Brain microvascular endothelial cell (primary cell): Measurements from ENCODE around the gene NKPD1.

Experiments used
- DNase-seq: peaks from one replicate; pipeline ENCODE4 v3.0.0-alpha.2; 2020
- H3K27ac ChIP-seq: fragments of 250-450 bp; sonication (Bioruptor Pico); 2 replicates; pipeline ENCODE4 v1.5.1; 2020; ENCODE audit warnings: mild to moderate bottlenecking, moderate library complexity
- H3K27me3 ChIP-seq: fragments of 250-450 bp; sonication (Bioruptor Pico); replicated peaks from 2 replicates; pipeline ENCODE4 v1.5.1; 2020; ENCODE audit warnings: mild to moderate bottlenecking
- H3K36me3 ChIP-seq: fragments of 250-450 bp; sonication (Bioruptor Pico); replicated peaks from 2 replicates; pipeline ENCODE4 v1.5.1; 2020; ENCODE audit warnings: mild to moderate bottlenecking
- H3K4me3 ChIP-seq: 2 replicates; pipeline ENCODE4 v1.5.1; 2011; ENCODE audit warnings: low read depth, mild to moderate bottlenecking, control low read depth, low read length, moderate library complexity
- in situ Hi-C: cut with HindIII; loops from 2 replicates; pipeline ENCODE4 v1.10.0; 2017; ENCODE audit warnings: low sequenced_read_pairs, low pct_ligation_motif_present
- TF ChIP-seq, protein P1 (sequence below): IDR thresholded peaks from 2 replicates; pipeline ENCODE4 v1.5.1; 2011; ENCODE audit warnings: low read depth, mild to moderate bottlenecking, moderate library complexity, low read length, control low read depth, inconsistent platforms; ENCODE audit errors: missing control alignments

The NKPD1 gene

DNA sequence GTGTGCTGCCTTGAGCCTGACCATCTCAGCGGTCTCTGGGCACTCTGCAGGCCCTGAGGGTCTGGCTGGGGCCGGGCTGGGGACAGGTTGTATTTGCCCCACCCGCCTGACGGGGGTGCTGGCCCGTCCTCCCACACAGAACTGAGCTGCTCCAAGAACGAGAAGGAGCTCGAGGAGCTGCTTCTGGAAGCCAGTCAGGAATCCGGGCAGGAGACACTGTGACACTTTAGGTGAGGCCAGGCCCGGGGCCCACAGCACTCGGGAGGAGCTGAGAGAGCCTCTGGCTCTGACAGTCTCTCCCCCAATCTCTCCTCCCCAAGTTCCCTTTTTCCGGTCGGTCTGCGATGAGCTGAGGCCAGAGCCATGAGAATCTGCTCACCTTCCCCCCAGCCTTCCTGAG lies 14.5 kb downstream of the NKPD1 start:
- no peak for DNase-seq
- Histone ChIP-seq H3K27me3 (no peaks in the 10 kb centered on the region), H3K27ac (no peak overlapping the region), H3K4me3 (no peak overlapping the region), H3K36me3 (peaks cover 17% of the 10 kb centered on the region)
- in situ Hi-C loops: no loop called here
- TF ChIP-seq, protein P1, sequence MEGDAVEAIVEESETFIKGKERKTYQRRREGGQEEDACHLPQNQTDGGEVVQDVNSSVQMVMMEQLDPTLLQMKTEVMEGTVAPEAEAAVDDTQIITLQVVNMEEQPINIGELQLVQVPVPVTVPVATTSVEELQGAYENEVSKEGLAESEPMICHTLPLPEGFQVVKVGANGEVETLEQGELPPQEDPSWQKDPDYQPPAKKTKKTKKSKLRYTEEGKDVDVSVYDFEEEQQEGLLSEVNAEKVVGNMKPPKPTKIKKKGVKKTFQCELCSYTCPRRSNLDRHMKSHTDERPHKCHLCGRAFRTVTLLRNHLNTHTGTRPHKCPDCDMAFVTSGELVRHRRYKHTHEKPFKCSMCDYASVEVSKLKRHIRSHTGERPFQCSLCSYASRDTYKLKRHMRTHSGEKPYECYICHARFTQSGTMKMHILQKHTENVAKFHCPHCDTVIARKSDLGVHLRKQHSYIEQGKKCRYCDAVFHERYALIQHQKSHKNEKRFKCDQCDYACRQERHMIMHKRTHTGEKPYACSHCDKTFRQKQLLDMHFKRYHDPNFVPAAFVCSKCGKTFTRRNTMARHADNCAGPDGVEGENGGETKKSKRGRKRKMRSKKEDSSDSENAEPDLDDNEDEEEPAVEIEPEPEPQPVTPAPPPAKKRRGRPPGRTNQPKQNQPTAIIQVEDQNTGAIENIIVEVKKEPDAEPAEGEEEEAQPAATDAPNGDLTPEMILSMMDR: no peak

DNA sequence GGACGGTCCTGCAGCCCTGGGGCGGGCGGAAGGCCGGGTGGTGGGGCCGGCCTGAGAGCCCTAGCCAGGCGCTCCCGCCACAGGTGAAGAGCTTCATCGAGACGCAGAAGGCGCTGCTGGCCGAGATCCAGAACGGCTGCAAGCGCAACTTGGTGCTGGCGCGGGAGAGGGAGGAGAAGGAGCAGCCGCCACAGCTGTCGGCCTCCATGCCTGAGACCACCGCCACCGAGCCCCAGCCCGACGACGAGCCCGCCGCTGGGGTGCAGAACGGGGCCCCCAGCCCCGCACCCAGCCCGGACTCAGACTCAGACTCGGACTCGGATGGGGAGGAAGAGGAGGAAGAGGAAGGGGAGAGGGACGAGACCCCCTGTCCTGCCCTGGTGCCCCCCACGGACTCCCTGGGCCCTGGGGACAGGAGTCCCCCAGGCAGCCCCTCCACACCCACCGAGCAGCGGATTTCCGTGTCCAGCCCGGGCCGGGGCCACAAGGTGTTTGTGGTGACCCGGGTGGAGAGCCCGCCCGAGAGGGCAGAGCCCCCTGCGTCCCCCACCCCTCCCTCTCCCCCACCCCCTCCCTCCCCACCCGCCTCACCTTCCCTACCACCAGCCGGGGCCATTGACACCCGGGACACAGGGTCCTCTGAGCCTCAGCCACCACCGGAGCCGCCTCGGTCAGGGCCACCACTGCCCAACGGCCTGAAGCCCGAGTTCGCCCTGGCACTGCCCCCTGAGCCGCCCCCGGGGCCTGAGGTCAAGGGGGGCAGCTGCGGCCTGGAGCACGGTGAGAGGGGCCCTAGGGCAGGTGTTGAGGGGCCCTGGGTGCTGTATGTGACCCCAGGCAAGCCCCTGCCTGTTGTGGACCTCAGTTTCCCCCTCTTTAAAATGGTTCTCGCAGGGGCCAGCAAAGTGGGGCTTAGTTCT lies 15.3 kb downstream of the NKPD1 start:
- TF ChIP-seq, protein P1: no peak
- in situ Hi-C loops: no loop called here
- H3K27ac ChIP-seq: no peak overlapping the region
- H3K4me3 ChIP-seq: no peak overlapping the region
- H3K36me3 ChIP-seq: peaks cover 18% of the 10 kb centered on the region
- no peaks in the 10 kb centered on the region for H3K27me3 ChIP-seq
- DNase-seq: no peak

DNA sequence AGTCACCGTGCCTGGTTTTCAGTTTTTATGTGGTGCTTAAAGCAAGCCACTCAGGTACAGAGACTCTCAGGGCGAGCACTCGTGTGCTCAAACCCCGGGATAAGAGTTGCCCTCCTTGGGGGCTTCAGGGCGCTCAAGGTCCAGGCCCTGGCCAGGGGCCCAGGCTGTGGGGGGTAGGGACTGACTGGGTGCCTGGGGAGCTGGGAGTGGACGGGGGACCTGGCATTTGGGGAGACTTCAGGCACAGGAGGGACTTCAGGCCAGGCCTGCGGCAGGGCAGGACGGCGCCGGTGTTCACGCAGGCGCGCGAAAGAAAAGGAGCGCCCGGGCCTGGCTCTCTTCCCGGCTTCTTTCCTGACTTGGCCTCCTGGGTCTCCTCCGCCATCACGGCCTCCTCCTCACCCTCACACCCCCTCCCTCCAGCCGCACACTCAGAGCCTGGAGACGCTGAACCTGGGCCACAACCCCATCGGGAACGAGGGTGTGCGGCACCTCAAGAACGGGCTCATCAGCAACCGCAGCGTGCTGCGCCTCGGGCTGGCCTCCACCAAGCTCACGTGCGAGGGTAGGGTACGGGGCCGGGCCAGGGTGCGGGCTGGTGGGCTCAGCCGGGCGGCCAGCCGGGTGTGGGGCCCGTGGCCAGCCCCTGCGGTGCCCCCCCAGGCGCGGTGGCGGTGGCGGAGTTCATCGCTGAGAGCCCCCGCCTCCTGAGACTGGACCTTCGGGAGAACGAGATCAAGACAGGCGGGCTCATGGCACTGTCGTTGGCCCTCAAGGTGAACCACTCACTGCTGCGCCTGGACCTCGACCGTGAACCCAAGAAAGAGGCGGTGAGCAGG lies 16.1 kb downstream of the NKPD1 start:
- TF ChIP-seq, protein P1: no peak
- Histone ChIP-seq H3K4me3 (no peak overlapping the region), H3K27ac (no peak overlapping the region), H3K36me3 (peaks cover 19% of the 10 kb centered on the region), H3K27me3 (no peaks in the 10 kb centered on the region)
- DNase-seq: no peak
- in situ Hi-C loops: no loop called here

DNA sequence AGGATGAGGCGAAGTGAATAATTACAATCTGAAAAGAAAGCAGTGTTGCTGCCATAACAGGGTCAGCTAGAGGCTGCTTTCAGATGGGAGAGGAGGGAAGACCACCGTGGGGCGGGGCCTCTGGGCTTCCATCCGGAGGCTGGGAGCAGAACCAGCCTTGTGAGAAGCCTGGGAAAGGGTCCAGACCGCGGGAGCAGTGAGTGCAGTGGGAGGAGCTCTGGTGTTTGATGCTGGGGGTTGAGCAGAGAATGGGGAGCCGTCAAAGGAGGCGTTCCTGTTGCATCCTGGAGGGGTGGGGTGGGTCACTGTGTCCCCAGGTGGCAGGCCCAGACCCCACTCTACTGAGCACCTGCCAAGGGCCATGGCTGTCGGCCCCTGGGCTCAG lies 18.1 kb downstream of the NKPD1 start:
- no peak overlapping the region for H3K4me3 ChIP-seq
- H3K36me3 ChIP-seq: peaks cover 19% of the 10 kb centered on the region
- no peaks in the 10 kb centered on the region for H3K27me3 ChIP-seq
- in situ Hi-C loops: no loop called here
- no peak overlapping the region for H3K27ac ChIP-seq
- no peak for DNase-seq
- TF ChIP-seq, protein P1: no peak

DNA sequence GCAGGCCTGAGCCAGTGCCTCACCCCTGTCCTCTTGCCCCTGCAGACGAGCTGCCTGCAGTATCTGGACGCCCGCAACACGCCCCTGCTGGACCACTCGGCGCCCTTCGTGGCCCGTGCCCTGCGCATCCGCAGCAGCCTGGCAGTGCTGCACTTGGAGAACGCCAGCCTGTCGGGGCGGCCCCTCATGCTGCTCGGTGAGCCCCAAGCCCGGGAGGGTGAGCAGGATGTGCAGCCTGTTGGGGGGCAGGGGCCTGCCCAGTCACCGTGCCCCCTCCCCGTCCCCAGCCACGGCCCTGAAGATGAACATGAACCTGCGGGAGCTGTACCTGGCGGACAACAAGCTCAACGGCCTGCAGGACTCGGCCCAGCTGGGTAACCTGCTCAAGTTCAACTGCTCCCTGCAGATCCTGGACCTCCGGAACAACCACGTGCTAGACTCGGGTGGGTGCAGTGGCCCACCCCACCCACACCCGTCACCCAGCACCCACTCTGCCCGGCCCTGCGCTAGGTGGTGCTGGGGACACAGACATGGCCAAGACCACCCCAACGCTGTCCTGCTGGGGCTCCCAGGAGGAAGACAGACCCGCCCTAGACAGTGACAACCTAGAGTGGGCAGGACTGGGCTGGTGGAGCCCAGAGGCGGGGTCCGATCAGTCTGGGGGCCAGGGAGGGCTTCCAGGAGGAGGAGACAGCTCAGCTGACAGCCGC lies 18.6 kb downstream of the NKPD1 start:
- TF ChIP-seq, protein P1: no peak
- DNase-seq: no peak
- H3K27me3 ChIP-seq: no peaks in the 10 kb centered on the region
- in situ Hi-C loops: no loop called here
- peaks cover 19% of the 10 kb centered on the region for H3K36me3 ChIP-seq
- no peak overlapping the region for H3K4me3 ChIP-seq
- no peak overlapping the region for H3K27ac ChIP-seq
